ENCODE results near the gene UTF1.

- TF ChIP-seq EZH2 (IDR thresholded peaks at IDR 0.05; ENCODE audit: insufficient read depth, poor library complexity, severe bottlenecking) (no peak), EZH2phosphoT487 (IDR thresholded peaks at IDR 0.05; ENCODE audit: insufficient read depth, low read depth) (no peak)
These were observed 29.0 kb downstream of the UTF1 start for GRCh38 chr10:133258818-133259601.

Measured in GM23248 (cell line).